GM12878 (cell line): ENCODE measurements around the gene POLD4. TPM values are rescaled to one million over a fixed set of nuclear protein-coding genes. Genes with fewer than 3 reads are reported as not detected.
A peak's percentile ranks its signal among the peaks of the same experiment; 100 is the strongest.

Experiments
- BCL3 ChIP-seq: IDR thresholded peaks from 2 replicates; pipeline ENCODE4 v1.6.1; 2011; ENCODE audit warnings: borderline replicate concordance, low read depth, mild to moderate bottlenecking, moderate library complexity, low read length; ENCODE audit not compliant: insufficient read depth, poor library complexity, severe bottlenecking
- CBFB ChIP-seq: IDR thresholded peaks from 2 replicates; pipeline ENCODE4 v1.6.1; 2016; ENCODE audit warnings: antibody characterized with exemption, low read depth
- E2F4 ChIP-seq: IDR thresholded peaks from 2 replicates; pipeline ENCODE4 v1.6.1; 2012; ENCODE audit warnings: low read depth, low read length, improper control_type of control experiment
- EP300 ChIP-seq, 2 experiments: fragments of 150-350 bp in 1 of 2; IDR thresholded peaks; 2 replicates each; pipeline ENCODE4 v1.6.1; 2011 to 2012; ENCODE audit warnings: low read depth in 2 of 2, low read length in 2 of 2, borderline replicate concordance in 1 of 2, improper control_type of control experiment in 1 of 2, inconsistent platforms in 1 of 2; ENCODE audit not compliant: control insufficient read depth in 1 of 2
- EZH2 ChIP-seq: IDR thresholded peaks from 2 replicates; pipeline ENCODE4 v1.6.1; 2012; ENCODE audit warnings: low read depth, mild to moderate bottlenecking, control low read depth, inconsistent platforms, low read length, borderline replicate concordance; ENCODE audit not compliant: control insufficient read depth
- FOS ChIP-seq: IDR thresholded peaks from 3 replicates; pipeline ENCODE4 v1.6.1; 2011; ENCODE audit warnings: borderline replicate concordance; ENCODE audit not compliant: insufficient read length; ENCODE audit errors: extremely low read depth
- FOXK2 ChIP-seq: fragments of 450-650 bp; IDR thresholded peaks from 2 replicates; pipeline ENCODE4 v1.6.1; 2017; ENCODE audit warnings: mild to moderate bottlenecking, moderate library complexity
- GABPA ChIP-seq: IDR thresholded peaks from 2 replicates; pipeline ENCODE4 v1.6.1; 2014; ENCODE audit warnings: antibody characterized with exemption, low read depth, mild to moderate bottlenecking, inconsistent platforms
- GATAD2B ChIP-seq: fragments of 450-650 bp; conservative IDR thresholded peaks from 2 replicates; pipeline ENCODE4 v1.6.1; 2017; ENCODE audit warnings: low read depth, mild to moderate bottlenecking, moderate library complexity
- KAT2A ChIP-seq: conservative IDR thresholded peaks from 2 replicates; pipeline ENCODE4 v1.6.1; 2011; ENCODE audit warnings: low read depth, low read length; ENCODE audit not compliant: control insufficient read depth
- SMARCA5 ChIP-seq: fragments of 450-650 bp; IDR thresholded peaks from 2 replicates; pipeline ENCODE4 v1.6.1; 2017; ENCODE audit warnings: mild to moderate bottlenecking
- TARDBP ChIP-seq: IDR thresholded peaks from 2 replicates; pipeline ENCODE4 v1.6.1; 2016; ENCODE audit warnings: borderline replicate concordance
- ZNF622 ChIP-seq: fragments of 450-650 bp; IDR thresholded peaks from 2 replicates; pipeline ENCODE4 v1.6.1; 2017; ENCODE audit warnings: mild to moderate bottlenecking, inconsistent platforms
- polyA plus RNA-seq, 11 experiments: library from polyadenylated mRNA; depleted of rRNA in 4 of 11; unstranded in 6 of 11; stranded (reverse) in 5 of 11; fragments of >200 nt; fragmentation: Nextera tagmentation in 4 of 11; fragmentation: Illumina TruSeq in 1 of 11; extraction: Ambion mirVana in 4 of 11; extraction: Trizol in 1 of 11; gene quantifications; 1 replicate in 1 of 11; 2 replicates in 10 of 11; pipeline versions ENCODE4 v1.2.1 to v1.2.3, GENCODE V29; 2011 to 2016; ENCODE audit warnings: inconsistent platforms in 2 of 11, missing spikeins in 2 of 11, low read depth in 1 of 11
- total RNA-seq, 4 experiments: library from RNA; depleted of rRNA in 3 of 4; stranded (reverse); fragments of >200 nt in 3 of 4; fragmentation: Illumina TruSeq in 1 of 4; extraction: Trizol in 1 of 4; gene quantifications; 2 replicates each; pipeline versions ENCODE4 v1.2.1 to v1.2.3, GENCODE V29; 2013 to 2021
- TF ChIP-seq, protein P1 (sequence below), 3 experiments: IDR thresholded peaks in 2 of 3; conservative IDR thresholded peaks in 1 of 3; 2 replicates each; pipeline ENCODE4 v1.5.1; 2011; ENCODE audit warnings: low read depth in 3 of 3, low read length in 3 of 3, mild to moderate bottlenecking in 3 of 3, control low read depth in 2 of 3, moderate library complexity in 2 of 3, inconsistent platforms in 1 of 3, mixed read lengths in 1 of 3; ENCODE audit not compliant: control insufficient read depth in 2 of 3, insufficient read depth in 1 of 3; ENCODE audit errors: extremely low read depth in 1 of 3
- TF ChIP-seq, protein P2 (sequence below): fragments of 450-650 bp; IDR thresholded peaks from 2 replicates; pipeline ENCODE4 v1.6.1; 2017; ENCODE audit warnings: mild to moderate bottlenecking, moderate library complexity
- TF ChIP-seq, protein P3 (sequence below): fragments of 450-650 bp; IDR thresholded peaks from 2 replicates; pipeline ENCODE4 v1.6.1; 2017; ENCODE audit warnings: mild to moderate bottlenecking

Gene POLD4
- total and polyA plus RNA-seq, 10 of the 15 experiments (the other 5 are each of a cell fraction or from before 2014, with no cell fraction given): 8.1 to 176 (median 88.1) TPM

- TF ChIP-seq SMARCA5 (peak; percentile 42; the same call in 1 of the 2 replicates), FOXK2 (peak; percentile 50; the same call in 1 of the 2 replicates), GATAD2B (peak; percentile 66; the same call in 1 of the 2 replicates), CBFB (no peak), KAT2A (no peak), TARDBP (no peak), BCL3 (peak; percentile 9), EZH2 (no peak), GABPA (no peak), FOS (peak; percentile 93), E2F4 (peak; percentile 84), EP300 (IDR thresholded peaks at IDR 0.05; ENCODE audit: borderline replicate concordance in 1 of 2, control insufficient read depth in 1 of 2, low read depth in 2 of 2, low read length in 2 of 2) (peak; percentile 22 to 64; a peak in 2 of 4 replicates), ZNF622 (no peak)
- TF ChIP-seq, protein P1, sequence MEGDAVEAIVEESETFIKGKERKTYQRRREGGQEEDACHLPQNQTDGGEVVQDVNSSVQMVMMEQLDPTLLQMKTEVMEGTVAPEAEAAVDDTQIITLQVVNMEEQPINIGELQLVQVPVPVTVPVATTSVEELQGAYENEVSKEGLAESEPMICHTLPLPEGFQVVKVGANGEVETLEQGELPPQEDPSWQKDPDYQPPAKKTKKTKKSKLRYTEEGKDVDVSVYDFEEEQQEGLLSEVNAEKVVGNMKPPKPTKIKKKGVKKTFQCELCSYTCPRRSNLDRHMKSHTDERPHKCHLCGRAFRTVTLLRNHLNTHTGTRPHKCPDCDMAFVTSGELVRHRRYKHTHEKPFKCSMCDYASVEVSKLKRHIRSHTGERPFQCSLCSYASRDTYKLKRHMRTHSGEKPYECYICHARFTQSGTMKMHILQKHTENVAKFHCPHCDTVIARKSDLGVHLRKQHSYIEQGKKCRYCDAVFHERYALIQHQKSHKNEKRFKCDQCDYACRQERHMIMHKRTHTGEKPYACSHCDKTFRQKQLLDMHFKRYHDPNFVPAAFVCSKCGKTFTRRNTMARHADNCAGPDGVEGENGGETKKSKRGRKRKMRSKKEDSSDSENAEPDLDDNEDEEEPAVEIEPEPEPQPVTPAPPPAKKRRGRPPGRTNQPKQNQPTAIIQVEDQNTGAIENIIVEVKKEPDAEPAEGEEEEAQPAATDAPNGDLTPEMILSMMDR (IDR thresholded peaks at IDR 0.05 in 2 of 3, conservative IDR thresholded peaks at IDR 0.05 in 1 of 3; ENCODE audit: control insufficient read depth in 2 of 3, extremely low read depth in 1 of 3, insufficient read depth in 1 of 3, low read depth in 3 of 3, low read length in 3 of 3): no peak
- TF ChIP-seq, protein P2, sequence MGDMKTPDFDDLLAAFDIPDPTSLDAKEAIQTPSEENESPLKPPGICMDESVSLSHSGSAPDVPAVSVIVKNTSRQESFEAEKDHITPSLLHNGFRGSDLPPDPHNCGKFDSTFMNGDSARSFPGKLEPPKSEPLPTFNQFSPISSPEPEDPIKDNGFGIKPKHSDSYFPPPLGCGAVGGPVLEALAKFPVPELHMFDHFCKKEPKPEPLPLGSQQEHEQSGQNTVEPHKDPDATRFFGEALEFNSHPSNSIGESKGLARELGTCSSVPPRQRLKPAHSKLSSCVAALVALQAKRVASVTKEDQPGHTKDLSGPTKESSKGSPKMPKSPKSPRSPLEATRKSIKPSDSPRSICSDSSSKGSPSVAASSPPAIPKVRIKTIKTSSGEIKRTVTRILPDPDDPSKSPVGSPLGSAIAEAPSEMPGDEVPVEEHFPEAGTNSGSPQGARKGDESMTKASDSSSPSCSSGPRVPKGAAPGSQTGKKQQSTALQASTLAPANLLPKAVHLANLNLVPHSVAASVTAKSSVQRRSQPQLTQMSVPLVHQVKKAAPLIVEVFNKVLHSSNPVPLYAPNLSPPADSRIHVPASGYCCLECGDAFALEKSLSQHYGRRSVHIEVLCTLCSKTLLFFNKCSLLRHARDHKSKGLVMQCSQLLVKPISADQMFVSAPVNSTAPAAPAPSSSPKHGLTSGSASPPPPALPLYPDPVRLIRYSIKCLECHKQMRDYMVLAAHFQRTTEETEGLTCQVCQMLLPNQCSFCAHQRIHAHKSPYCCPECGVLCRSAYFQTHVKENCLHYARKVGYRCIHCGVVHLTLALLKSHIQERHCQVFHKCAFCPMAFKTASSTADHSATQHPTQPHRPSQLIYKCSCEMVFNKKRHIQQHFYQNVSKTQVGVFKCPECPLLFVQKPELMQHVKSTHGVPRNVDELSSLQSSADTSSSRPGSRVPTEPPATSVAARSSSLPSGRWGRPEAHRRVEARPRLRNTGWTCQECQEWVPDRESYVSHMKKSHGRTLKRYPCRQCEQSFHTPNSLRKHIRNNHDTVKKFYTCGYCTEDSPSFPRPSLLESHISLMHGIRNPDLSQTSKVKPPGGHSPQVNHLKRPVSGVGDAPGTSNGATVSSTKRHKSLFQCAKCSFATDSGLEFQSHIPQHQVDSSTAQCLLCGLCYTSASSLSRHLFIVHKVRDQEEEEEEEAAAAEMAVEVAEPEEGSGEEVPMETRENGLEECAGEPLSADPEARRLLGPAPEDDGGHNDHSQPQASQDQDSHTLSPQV: no peak
- TF ChIP-seq, protein P3, sequence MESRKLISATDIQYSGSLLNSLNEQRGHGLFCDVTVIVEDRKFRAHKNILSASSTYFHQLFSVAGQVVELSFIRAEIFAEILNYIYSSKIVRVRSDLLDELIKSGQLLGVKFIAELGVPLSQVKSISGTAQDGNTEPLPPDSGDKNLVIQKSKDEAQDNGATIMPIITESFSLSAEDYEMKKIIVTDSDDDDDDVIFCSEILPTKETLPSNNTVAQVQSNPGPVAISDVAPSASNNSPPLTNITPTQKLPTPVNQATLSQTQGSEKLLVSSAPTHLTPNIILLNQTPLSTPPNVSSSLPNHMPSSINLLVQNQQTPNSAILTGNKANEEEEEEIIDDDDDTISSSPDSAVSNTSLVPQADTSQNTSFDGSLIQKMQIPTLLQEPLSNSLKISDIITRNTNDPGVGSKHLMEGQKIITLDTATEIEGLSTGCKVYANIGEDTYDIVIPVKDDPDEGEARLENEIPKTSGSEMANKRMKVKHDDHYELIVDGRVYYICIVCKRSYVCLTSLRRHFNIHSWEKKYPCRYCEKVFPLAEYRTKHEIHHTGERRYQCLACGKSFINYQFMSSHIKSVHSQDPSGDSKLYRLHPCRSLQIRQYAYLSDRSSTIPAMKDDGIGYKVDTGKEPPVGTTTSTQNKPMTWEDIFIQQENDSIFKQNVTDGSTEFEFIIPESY: no peak
These were observed 38.2 kb upstream of the POLD4 start, which contains the start of gene RAD9A (continued) for GRCh38 chr11:67391304-67392182.
